Measurements from ENCODE around the gene DCLRE1C.

DNA sequence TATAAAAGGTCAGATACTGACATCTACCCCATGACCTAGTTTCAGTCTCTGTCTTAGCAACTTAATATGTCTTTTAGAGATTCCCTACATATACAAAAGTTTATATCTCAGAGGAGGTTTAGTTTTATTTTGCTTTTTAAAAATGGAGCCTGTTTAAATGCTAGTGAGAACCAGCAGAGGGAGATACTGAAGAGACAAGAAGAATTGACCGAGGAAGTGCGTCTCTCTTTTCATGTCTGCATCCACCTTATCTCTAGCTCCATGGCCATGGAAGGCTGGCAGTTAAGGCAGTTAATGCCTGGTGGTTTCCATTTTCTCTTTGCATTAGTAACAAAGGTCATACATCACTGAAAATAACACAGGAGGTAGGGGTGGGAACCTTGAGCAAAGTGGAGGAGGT is 64.6 kb downstream of the DCLRE1C start:
- TF ChIP-seq POLR2AphosphoS5 (IDR thresholded peaks at IDR 0.05; ENCODE audit: low read depth, low read length) = no peak
- no peak for TF ChIP-seq POLR2A (IDR thresholded peaks at IDR 0.05; ENCODE audit: low read depth, low read length)

Data from GM12892 (cell line).